Endothelial cell of umbilical vein (primary cell): Measurements from ENCODE around the gene ELAC2. TPM values are rescaled to one million over a fixed set of nuclear protein-coding genes. Genes with fewer than 3 reads are reported as not detected.

Experiments used
- BruUV-seq: library from RNA; stranded (reverse); fragments of 400-500 nt; replicated peaks from 2 replicates; lab custom pipeline; 2021; lab: Mats Ljungman, UMichigan
- CTCF ChIA-PET: fragments of 300-600, 350-600 bp; sonication (Branson Sonifier 250); formaldehyde crosslinking; loops from one replicate; lab custom pipeline; 2021; ENCODE audit warnings: antibody characterized with exemption, inconsistent platforms; lab: Charles Lee
- POLR2A ChIA-PET: fragments of 300-600, 350-600 bp; sonication (Branson Sonifier 250); formaldehyde crosslinking; loops from one replicate; lab custom pipeline; 2021; ENCODE audit warnings: antibody characterized with exemption, inconsistent platforms; lab: Charles Lee
- DNase-seq: peaks from one replicate; pipeline ENCODE4 v3.0.0-alpha.2; 2011; ENCODE audit warnings: low read depth, low spot score
- FAIRE-seq: peaks from 2 replicates; lab custom pipeline; 2011; peaks lifted over from hg19 to GRCh38; lab: Jason Lieb, UNC
- H2AFZ ChIP-seq: 2 replicates; pipeline ENCODE4 v1.6.0; 2012; ENCODE audit warnings: low read depth, low read length, control low read depth, inconsistent platforms
- H3K27ac ChIP-seq: 2 replicates; pipeline ENCODE4 v1.5.1; 2011; ENCODE audit warnings: low read depth, mild to moderate bottlenecking, control low read depth, low read length, moderate library complexity; ENCODE audit not compliant: insufficient read depth
- H3K27me3 ChIP-seq, 2 experiments: 2 replicates each; pipeline versions ENCODE4 v1.6.0 to v1.6.1; 2011; ENCODE audit warnings: low read length in 2 of 2, mixed read lengths in 1 of 2; ENCODE audit not compliant: control insufficient read depth in 2 of 2, insufficient read depth in 2 of 2
- H3K36me3 ChIP-seq, 2 experiments: 2 replicates in 1 of 2; 3 replicates in 1 of 2; pipeline ENCODE4 v1.5.1; 2011; ENCODE audit warnings: low read length in 2 of 2, mild to moderate bottlenecking in 1 of 2, moderate library complexity in 1 of 2; ENCODE audit not compliant: control insufficient read depth in 2 of 2, insufficient read depth in 2 of 2; ENCODE audit errors: extremely low read depth in 1 of 2
- H3K4me1 ChIP-seq: 3 replicates; pipeline ENCODE4 v1.5.1; 2011; ENCODE audit warnings: mild to moderate bottlenecking, low read length; ENCODE audit not compliant: control insufficient read depth, insufficient read depth; ENCODE audit errors: extremely low read depth
- H3K4me2 ChIP-seq: 2 replicates; pipeline ENCODE4 v1.6.1; 2011; ENCODE audit warnings: low read length, control low read depth, mixed read lengths; ENCODE audit not compliant: insufficient read depth
- H3K4me3 ChIP-seq, 3 experiments: fragments of 200-600 bp in 1 of 3; sonication (generic), shearing (Covaris generic) in 1 of 3; replicated peaks in 1 of 3; 2 replicates each; pipeline ENCODE4 v1.5.1; 2011 to 2016; ENCODE audit warnings: control low read depth in 3 of 3, low read length in 3 of 3, mild to moderate bottlenecking in 2 of 3, inconsistent platforms in 1 of 3, low read depth in 1 of 3, moderate library complexity in 1 of 3; ENCODE audit not compliant: insufficient read depth in 1 of 3
- H3K79me2 ChIP-seq: 2 replicates; pipeline ENCODE4 v1.6.0; 2012; ENCODE audit warnings: low read length, inconsistent platforms; ENCODE audit not compliant: control insufficient read depth, insufficient read depth
- H3K9ac ChIP-seq: replicated peaks from 2 replicates; pipeline ENCODE3; 2011; ENCODE audit warnings: low read length, control low read depth; ENCODE audit not compliant: insufficient read depth; ENCODE audit errors: extremely low read depth
- H3K9me1 ChIP-seq: replicated peaks from 3 replicates; pipeline ENCODE4 v1.6.0; 2011; ENCODE audit warnings: mild to moderate bottlenecking, low read length; ENCODE audit not compliant: control insufficient read depth, insufficient read depth; ENCODE audit errors: extremely low read depth
- H3K9me3 ChIP-seq: replicated peaks from 2 replicates; pipeline ENCODE4 v1.5.1; 2012; ENCODE audit warnings: low read length, inconsistent platforms; ENCODE audit not compliant: control insufficient read depth, insufficient read depth
- H4K20me1 ChIP-seq: replicated peaks from 2 replicates; pipeline ENCODE3; 2011; ENCODE audit warnings: mild to moderate bottlenecking, low read length; ENCODE audit not compliant: control insufficient read depth, insufficient read depth; ENCODE audit errors: extremely low read depth
- FOS ChIP-seq: IDR thresholded peaks from 2 replicates; pipeline ENCODE4 v1.6.1; 2011; ENCODE audit warnings: mild to moderate bottlenecking, low read length, moderate library complexity, borderline replicate concordance; ENCODE audit not compliant: insufficient read depth
- GATA2 ChIP-seq: IDR thresholded peaks from 2 replicates; pipeline ENCODE4 v1.7.0; 2011; ENCODE audit warnings: low read depth, mild to moderate bottlenecking, moderate library complexity, mixed read lengths, low read length; ENCODE audit not compliant: insufficient read length, insufficient read depth
- JUN ChIP-seq: IDR thresholded peaks from 2 replicates; pipeline ENCODE4 v1.6.1; 2011; ENCODE audit warnings: borderline replicate concordance, low read depth; ENCODE audit not compliant: insufficient read length, insufficient read depth
- MYC ChIP-seq: IDR thresholded peaks from one replicate; pipeline ENCODE4 v1.6.1; 2011; ENCODE audit warnings: mild to moderate bottlenecking, low read depth, low read length
- POLR2AphosphoS5 ChIP-seq: IDR thresholded peaks from 2 replicates; pipeline ENCODE4 v1.6.1; 2012; ENCODE audit warnings: low read depth, mild to moderate bottlenecking, control low read depth, low read length, moderate library complexity; ENCODE audit not compliant: insufficient read depth
- dilution Hi-C: fragments of 300-500 bp; cut with MboI; formaldehyde crosslinking; loops from one replicate; pipeline ENCODE4 v1.15.0; 2019; ENCODE audit warnings: low sequenced_read_pairs; ENCODE audit not compliant: extremely low pct_ligation_motif_present
- intact Hi-C: fragments of 100-400 bp; cut with micrococcal nuclease; formaldehyde crosslinking; loops from one replicate; pipeline ENCODE4 v1.10.0; 2022
- polyA plus RNA-seq, 4 experiments: library from polyadenylated mRNA; depleted of rRNA in 3 of 4; stranded (reverse) in 3 of 4; unstranded in 1 of 4; fragments of >200 nt; gene quantifications; 2 replicates each; pipeline versions ENCODE4 v1.2.1 to v1.2.3, GENCODE V29; 2011 to 2012; ENCODE audit warnings: missing spikeins in 1 of 4
- total RNA-seq: library from RNA; stranded (reverse); gene quantifications from 2 replicates; pipeline ENCODE4 v1.2.3, GENCODE V29; 2021
- TF ChIP-seq, protein P1 (sequence below), 2 donors: IDR thresholded peaks; 1 replicate in 1 of 2; 2 replicates in 1 of 2; pipeline ENCODE4 v1.5.1; 2011; ENCODE audit warnings: low read length in 2 of 2, mild to moderate bottlenecking in 2 of 2, moderate library complexity in 2 of 2, control low read depth in 1 of 2, inconsistent platforms in 1 of 2, low read depth in 1 of 2; ENCODE audit not compliant: insufficient read depth in 1 of 2; ENCODE audit errors: extremely low read depth in 1 of 2
- TF ChIP-seq, protein P2 (sequence below): IDR thresholded peaks from 2 replicates; pipeline ENCODE4 v1.6.1; 2011; ENCODE audit not compliant: insufficient read depth, insufficient read length

The ELAC2 gene
- total and polyA plus RNA-seq, 2 donors (not counting 3 experiments of a cell fraction or from before 2014, with no cell fraction given) = 64.8 to 75.9 TPM

DNA sequence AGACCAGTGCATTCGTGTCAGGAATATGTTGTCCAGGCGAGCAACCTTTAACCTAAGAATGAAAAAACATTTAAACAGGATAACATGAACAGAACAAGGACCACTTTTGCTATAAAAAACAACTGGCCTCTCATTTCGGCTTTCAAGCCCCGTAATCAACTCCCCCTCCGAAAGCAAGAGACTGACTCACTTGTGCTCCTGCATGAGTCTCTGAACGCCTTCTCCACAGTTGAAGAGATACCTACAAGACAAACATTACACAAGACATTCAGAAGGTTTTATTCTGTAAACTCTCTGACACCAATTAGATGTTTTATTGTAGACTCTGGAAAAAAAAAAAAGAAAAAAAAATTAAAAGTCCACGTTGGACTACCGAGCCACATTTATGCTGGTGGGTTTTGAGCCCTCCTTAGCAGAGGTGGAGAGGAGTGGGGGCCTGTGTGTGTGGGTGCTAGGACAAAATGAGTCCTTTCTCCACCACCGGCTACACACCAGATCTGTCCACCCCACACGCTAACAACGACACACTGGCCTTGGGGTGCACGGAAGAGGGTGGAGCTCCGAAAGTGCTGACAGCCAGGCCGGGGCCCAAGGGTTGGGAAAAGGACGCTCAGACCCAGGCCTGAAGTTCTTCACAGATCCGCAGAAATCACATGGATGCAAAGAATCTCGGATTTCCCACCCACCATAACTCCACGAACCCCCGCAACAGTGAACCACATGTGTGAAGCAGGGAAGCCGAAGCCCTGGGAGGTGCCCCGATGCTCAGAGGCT lies 759 bp downstream of the ELAC2 start:
- peaks cover 11% of the 10 kb centered on the region for H3K4me1 ChIP-seq
- dilution Hi-C loops = no loop called here
- POLR2A ChIA-PET = interaction anchor here (1.3 kb wide), 1 partner anchor 1020 kb away, joined by 4 read pairs; the partner anchor contains the start of gene ZNF18

DNA sequence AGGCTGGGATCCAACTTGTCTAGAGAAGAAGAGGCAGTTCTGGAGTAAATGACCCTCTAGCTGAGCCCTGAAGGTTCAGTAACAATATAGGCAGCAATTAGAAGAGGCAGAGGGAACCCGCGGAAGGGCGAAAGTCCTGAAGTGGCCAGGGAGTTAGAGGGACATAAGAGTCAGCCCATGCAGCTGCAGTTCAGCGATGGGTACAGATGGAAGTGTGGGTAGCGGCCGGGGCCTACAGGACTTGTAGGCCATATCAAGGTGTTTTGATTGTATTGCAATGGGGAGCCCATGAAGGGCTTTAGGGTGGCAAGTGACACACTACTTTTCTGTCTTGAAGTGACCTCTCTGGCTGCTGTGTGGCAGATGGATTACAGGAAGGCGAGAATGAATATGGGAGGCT lies 3.0 kb downstream of the ELAC2 start:
- intact Hi-C loops (no loop called here), dilution Hi-C loops (no loop called here)
- Histone ChIP-seq H3K4me2 (no peak overlapping the region), H3K4me1 (peaks cover 11% of the 10 kb centered on the region), H3K79me2 (peaks cover 15% of the 10 kb centered on the region), H3K36me3 (peaks cover 26 to 31% of the 10 kb centered on the region in 2 experiments), H2AFZ (no peak overlapping the region), H3K9me3 (no peaks in the 10 kb centered on the region), H3K27ac (no peak overlapping the region), H3K27me3 (no peaks in the 10 kb centered on the region), H3K9ac (no peak overlapping the region), H3K4me3 (no peak overlapping the region), H4K20me1 (no peaks in the 10 kb centered on the region), H3K9me1 (no peaks in the 10 kb centered on the region)
- FAIRE-seq = no peak
- POLR2A ChIA-PET = no interaction called here
- CTCF ChIA-PET = interaction anchor here (1.3 to 1.4 kb wide), 2 partner anchors 13 to 17 kb away, joined by 3 read pairs; no protein-coding TSS in a partner anchor
- TF ChIP-seq GATA2 = no peak
- TF ChIP-seq, protein P1, sequence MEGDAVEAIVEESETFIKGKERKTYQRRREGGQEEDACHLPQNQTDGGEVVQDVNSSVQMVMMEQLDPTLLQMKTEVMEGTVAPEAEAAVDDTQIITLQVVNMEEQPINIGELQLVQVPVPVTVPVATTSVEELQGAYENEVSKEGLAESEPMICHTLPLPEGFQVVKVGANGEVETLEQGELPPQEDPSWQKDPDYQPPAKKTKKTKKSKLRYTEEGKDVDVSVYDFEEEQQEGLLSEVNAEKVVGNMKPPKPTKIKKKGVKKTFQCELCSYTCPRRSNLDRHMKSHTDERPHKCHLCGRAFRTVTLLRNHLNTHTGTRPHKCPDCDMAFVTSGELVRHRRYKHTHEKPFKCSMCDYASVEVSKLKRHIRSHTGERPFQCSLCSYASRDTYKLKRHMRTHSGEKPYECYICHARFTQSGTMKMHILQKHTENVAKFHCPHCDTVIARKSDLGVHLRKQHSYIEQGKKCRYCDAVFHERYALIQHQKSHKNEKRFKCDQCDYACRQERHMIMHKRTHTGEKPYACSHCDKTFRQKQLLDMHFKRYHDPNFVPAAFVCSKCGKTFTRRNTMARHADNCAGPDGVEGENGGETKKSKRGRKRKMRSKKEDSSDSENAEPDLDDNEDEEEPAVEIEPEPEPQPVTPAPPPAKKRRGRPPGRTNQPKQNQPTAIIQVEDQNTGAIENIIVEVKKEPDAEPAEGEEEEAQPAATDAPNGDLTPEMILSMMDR (IDR thresholded peaks at IDR 0.05; ENCODE audit: extremely low read depth in 1 of 2, insufficient read depth in 1 of 2, low read depth in 1 of 2, low read length in 2 of 2) = no peak
- no peak for TF ChIP-seq POLR2AphosphoS5
- TF ChIP-seq, protein P2, sequence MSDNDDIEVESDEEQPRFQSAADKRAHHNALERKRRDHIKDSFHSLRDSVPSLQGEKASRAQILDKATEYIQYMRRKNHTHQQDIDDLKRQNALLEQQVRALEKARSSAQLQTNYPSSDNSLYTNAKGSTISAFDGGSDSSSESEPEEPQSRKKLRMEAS = no peak
- TF ChIP-seq JUN = no peak
- TF ChIP-seq FOS = no peak
- no peak for DNase-seq
- no TSS peak for BruUV-seq

More for the DNA sequence above, 759 bp downstream of the ELAC2 start:
- Histone ChIP-seq H3K4me3 (peak overlapping the region; percentile 22 to 87 (median 54)), H3K79me2 (peaks cover 15% of the 10 kb centered on the region), H3K36me3 (peaks cover 17 to 22% of the 10 kb centered on the region in 2 experiments), H3K9me1 (no peaks in the 10 kb centered on the region), H4K20me1 (no peaks in the 10 kb centered on the region), H3K9ac (peak overlapping the region; percentile 20), H3K27ac (peak overlapping the region; percentile 0), H3K9me3 (no peaks in the 10 kb centered on the region), H3K27me3 (no peaks in the 10 kb centered on the region), H3K4me2 (peak overlapping the region; percentile 89), H2AFZ (peak overlapping the region; percentile 88)
- TF ChIP-seq MYC = no peak
- CTCF ChIA-PET = interaction anchor here (0.9 to 5.3 kb wide), 7 partner anchors 8 to 1910 kb away, joined by 3 to 93 read pairs (median 9); no protein-coding TSS in a partner anchor
- no peak for DNase-seq
- peak; percentile 26 for FAIRE-seq
- BruUV-seq = TSS peak; percentile 18
- intact Hi-C loops = no loop called here
